ENCODE results near the gene PAK2. TPM values are rescaled to one million over a fixed set of nuclear protein-coding genes. Genes with fewer than 3 reads are reported as not detected.
"Not testable (repeated sequence)": the region's sequence is repeated elsewhere in the genome, so short reads cannot be mapped to it uniquely, and the experiment has no call there.

Gene PAK2
- total RNA-seq, 1 experiment from 2014 or later: 44.6 TPM

DNA sequence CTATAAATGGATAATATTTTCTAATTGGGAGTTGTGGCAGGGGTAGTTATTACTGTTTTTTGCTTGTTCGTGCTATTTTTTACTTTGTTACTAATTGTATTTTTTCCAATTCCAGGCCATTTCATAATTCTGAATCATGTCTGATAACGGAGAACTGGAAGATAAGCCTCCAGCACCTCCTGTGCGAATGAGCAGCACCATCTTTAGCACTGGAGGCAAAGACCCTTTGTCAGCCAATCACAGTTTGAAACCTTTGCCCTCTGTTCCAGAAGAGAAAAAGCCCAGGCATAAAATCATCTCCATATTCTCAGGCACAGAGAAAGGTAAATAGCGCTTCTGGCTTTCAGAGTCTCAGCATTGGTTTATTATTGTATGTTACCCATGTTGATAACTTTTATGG lies 42.9 kb downstream of the PAK2 start:
- DNase-seq (ENCODE audit: low read depth): no peak

DNA sequence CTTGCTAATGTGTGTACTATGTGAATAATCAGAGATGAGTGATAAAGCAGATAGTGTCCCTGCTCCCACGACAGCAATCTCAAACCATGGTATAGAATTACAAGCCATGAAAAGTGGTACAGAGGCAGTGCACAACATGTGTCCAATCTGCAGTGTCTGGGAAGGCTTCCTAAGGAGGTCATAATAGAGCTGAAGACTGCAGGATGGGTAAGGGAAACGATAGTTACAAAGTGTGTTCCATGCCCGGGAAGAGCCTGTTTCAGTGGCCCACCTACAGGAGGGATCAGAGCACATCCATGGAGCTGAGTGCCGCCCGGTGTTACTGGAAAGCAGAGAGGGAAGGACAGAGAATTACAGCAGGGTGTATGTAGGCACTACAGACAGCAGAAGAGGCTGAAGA lies 48.9 kb downstream of the PAK2 start:
- DNase-seq (ENCODE audit: low read depth): no peak

DNA sequence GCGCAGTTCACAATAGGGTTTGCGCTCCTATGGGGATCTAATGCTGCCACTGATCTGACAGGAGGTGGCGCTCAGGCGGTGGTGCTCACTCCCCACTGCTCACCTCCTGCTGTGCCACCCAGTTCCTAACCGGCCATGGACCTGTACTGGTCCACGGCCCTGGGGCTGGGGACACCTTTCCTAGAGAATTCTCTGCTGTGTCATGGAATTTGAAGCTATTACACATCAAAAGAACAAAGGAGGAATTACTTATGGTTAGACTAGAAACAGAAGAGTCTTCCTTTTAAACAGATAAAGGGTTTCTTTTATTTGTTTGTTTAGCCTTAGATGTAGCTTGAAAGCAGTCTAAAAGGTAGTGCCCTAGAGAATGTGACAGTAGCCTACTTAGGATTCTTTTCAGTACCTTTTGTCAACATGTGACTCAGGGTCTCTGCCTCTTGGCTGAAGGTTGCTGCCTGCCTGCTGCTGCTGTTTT lies 50.3 kb downstream of the PAK2 start:
- DNase-seq (ENCODE audit: low read depth): no peak

DNA sequence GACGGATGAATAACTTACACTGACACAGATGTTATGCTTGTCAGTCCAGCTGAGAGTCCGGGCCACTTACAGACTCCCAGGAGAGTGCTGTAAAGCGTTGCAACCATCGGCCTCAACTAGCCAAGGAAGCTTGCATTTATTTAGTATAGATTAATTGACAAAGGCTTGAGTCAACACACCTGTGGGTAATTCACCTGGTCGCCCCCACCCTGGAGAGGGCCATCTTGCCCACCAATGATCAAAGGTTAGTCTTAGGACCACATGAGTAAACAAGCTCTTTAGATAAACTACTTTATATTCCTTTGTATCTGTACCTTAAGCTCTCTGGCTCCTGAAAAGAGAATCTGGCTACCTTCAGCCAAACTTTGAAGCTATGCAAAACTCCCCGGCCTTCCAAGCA lies 51.0 kb downstream of the PAK2 start:
- no peak for DNase-seq (ENCODE audit: low read depth)

DNA sequence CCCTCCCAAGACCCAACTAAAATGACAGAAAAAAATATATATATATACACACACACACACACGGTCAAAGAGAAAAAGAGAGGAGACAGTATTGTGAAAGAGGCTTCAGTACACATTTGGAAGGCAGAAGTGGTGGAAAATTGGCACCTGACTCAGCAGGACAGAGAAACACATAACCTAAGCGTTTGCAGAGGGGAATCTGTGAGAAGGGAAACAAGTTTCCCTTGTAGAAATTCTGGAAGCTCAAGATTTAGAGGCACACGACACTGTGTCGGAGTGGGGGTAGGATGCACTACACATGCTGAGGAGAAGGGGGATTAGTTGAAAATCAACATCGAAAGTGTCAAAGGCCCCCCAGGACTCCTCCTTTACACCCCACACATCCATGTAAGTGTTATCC lies 53.1 kb downstream of the PAK2 start:
- DNase-seq (ENCODE audit: low read depth): peak; percentile 19

DNA sequence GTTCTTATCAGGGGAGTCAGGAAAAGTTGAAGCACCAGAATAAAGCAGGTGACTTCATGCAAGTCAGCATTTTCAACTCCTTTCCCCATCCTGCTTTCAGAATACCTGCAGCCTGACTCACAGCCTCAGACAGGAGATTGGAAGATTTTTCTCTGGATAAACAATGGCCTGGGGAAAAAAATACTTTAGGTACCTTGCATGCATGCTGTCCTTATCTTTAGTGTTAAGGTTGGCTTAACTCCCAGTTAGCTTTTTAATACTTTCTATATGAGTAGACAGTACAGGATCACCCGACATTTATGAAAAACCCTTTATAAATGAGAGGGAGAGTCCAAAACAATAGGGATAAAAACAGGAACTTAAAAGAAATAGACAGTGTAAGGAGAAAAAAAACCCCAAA lies 53.6 kb downstream of the PAK2 start:
- peak; percentile 90 for DNase-seq (ENCODE audit: low read depth)

- no peak for DNase-seq (ENCODE audit: low read depth)
Measured at GRCh38 chr3:196794467-196794866, 54.8 kb downstream of the PAK2 start.

DNA sequence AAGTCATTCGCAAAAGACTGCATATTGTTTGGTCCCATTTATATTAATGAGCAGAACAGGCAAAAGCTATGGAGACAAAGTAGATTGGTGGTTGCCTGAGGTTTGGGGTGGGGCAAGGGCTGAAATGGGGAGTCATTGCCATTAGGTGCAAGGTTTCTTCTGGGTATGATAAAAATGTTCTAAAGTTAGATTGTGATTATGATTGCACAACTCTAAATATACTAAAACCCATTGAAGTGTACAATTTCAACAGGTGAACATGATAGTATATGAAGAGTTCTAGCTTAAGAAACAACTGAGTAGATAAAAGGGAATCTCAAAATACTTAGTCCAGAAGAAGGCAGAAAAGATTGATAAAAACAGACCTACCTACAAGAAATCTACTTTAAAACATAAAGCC lies 56.7 kb downstream of the PAK2 start:
- no peak for DNase-seq (ENCODE audit: low read depth)

DNA sequence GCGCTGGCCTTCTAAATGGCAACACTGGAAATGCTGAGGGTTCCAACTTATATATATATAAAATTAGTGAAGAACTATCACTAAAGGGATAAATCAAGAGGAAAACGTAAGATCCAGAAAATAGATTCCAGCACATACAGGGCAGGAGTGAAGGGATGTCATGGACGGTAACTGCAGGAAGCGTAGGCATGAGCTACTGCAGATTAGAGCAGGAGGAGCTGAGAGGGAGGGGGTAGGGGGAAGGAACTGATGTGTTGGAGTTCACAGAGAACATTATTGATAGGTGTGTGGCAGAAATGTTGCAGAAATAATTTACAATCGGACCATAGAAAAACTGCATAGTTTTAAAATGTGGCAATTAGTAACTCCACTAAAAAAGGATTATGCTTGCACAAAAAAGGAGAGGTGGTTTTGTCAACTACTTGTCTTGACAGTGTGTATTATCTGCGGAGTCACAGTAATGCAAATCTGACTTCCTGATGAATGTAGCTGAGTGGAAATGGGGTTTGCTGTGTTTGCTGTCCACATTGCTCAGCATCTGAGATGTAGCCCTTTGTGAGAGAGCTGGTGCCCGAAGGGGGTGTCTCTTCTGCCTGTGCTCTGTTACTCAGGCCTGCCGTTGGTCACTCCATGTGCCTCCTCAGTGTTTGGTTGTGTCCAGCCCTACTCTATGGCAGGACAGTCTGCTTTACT lies 61.2 kb downstream of the PAK2 start:
- no peak for DNase-seq (ENCODE audit: low read depth)

DNA sequence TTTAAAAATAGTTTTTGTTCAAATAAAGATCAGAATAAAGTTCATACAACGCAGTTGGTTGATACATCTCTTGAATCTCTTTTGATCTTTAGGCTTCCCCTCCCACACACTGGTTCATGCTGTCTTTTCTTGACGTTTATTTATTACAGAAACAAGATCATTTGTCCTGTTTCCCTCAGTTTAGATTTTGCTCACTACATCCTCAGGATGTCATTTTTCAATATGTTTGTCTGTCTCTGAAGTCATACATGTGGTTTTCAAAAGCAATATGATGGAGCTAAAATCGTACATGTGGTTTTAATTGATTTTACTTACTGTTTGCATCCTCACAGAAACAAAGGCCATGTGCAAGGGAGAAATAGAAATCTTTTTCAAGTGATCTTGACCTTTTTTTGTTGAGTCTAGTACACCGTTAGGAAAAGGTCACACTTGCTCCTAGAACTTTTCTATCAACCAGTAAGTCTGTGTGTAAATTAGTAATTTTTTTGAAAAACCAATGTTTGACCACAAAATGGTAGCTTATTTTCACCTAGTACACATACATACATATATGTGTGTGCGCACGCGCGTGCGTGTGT lies 64.3 kb downstream of the PAK2 start:
- no peak for DNase-seq (ENCODE audit: low read depth)

DNA sequence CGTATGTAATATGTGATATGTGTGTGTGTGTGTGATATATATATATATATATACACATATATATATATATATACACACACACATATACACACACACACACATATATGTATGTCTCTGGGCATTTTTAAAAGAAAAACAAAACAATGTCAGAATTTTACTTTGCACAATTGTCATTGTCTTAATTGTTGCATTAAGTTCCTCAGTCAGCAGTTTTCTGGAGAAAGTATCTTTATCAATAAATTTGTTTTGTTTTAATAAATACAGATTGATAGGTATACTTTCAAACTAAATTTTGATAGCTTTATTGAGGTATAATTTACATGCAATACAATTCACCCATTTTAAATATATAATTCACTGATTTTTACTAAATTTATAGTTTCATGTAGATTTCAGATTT lies 65.1 kb downstream of the PAK2 start:
- no peak for DNase-seq (ENCODE audit: low read depth)

DNA sequence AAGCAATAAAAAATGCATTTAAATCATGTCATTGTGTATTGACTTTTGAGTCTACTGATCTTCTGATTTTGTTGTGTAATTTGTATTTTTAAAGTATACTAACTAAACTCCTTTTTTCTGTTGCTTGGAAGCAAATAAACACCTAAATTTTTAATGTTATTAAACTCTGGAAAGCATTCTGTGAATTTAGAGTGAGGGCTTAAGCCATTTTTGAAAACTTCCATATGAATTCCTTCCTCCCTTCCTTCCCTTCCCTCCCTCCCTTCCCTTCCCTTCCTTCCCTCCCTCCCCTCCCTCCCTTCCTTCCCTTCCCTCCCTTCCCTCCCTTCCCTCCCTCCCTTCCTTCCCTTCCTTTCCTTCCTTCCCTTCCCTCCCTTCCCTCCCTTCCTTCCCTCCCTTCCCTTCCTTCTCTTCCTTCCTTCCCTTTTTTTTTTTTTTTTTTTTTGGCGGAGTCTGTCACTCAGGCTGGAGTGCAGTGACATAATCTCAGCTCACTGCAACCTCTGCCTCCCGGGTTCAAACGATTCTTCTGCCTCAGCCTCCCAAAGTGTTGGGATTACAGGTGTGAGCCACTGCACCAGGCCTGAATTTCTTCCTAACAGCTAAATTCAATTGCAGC lies 71.4 kb downstream of the PAK2 start:
- no peak for DNase-seq (ENCODE audit: low read depth)

DNA sequence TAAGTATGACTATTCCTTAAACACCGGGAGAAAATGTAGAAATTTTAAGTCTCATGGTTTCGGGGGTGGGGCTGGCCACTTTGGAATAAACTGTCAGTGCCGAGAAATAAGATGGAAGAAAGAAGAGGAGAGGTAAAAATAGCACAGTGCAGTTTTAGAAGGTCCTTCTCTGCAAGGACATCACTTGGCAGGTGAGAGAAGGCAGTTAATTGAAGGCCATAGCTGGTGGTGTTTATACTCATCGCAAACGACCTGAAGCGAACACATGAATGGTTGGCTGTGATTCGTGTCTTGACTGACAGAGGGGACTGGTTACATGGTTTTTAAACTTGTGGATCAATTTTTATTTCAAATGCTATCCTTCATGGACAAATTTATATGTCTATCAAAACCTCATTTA lies 73.2 kb downstream of the PAK2 start:
- no peak for DNase-seq (ENCODE audit: low read depth)

DNA sequence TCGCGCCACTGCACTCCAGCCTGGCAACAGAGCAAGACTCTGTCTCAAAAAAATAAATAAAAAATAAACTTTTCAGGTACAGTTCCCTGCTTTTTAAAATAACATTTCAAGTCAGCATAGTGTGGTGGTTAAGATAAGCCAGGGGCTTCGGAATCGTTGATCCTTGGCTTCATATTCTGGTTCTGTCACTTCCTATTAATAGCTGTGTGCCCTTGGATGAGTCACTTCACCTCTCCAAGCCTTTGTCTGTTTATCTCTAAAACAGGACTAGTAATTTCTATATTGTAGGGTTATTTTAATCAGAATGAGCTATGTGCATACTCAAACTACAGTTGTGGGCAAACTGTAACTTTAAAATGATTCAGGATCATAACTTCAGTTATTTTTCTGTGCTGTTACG lies 74.2 kb downstream of the PAK2 start:
- no peak for DNase-seq (ENCODE audit: low read depth)

DNA sequence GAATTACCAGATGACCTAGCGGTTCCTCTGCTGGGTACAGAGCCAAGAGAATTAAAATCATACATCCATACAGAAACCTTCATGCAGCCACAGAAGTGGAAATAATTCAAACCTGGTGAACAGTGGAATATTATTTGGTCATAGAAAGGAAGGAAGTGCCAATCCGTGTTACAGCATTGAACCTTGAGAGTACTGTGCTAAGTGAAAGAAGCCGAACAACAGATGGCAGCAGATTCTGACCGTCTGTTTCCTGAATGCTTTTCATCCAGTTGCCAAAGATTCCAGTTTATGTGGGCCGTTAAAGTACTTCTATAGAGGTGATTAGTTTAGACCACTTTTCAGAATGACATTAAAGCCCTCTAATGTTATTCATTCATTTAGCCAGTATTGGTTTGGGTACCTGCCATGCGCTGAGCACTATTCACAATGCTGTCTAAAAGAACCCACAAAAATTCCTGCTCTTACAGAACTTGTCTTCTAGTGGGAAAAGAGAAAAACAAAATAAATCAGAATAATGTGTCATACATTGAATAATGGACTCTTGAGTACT lies 82.2 kb downstream of the PAK2 start:
- no peak for DNase-seq (ENCODE audit: low read depth)

DNA sequence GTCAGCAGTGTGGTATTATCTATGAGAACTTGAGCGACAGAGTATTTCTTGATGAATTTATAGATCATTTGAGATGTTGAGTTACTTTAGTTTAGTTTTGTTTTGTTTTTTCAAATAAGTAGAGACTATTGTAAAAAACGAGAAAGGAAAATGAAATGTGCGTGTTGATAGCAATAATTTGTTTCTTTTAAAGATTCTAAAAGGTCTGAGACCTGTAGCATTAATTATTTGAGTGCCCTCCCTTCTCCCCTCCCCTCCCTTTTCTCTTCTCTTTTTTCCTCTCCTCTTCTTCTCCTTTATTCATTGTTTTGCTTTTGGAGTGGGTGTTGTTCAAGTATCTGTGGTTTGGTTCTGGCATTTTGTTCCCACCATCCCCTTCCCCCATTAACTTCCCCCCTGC lies 90.0 kb downstream of the PAK2 start:
- not testable (repeated sequence) for DNase-seq (ENCODE audit: low read depth)

DNA sequence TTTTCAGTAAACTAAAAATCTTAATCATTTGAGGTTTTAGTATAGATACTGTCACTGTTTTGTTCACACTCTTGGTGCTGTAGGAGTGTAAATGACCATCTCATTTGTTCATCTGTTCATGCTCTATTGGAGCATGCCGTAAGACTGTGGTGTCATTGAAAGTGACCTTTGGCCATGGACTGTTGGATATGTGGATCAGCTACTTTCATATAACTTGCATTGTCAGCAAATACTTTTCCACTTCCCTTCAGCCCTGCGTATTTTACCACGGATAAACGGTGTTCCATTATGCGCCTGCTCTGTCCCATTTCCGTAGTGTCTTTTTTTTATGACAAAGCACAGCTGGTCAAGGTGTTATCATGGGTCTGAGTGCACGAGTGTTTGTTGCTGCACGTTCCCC lies 95.4 kb downstream of the PAK2 start:
- no peak for DNase-seq (ENCODE audit: low read depth)

GRCh38 chr3:196836626-196837025 lies 97.0 kb downstream of the PAK2 start:
- not testable (repeated sequence) for DNase-seq (ENCODE audit: low read depth)

GRCh38 chr3:196837819-196838420 lies 98.3 kb downstream of the PAK2 start:
- DNase-seq (ENCODE audit: low read depth): peak; percentile 71

DNA sequence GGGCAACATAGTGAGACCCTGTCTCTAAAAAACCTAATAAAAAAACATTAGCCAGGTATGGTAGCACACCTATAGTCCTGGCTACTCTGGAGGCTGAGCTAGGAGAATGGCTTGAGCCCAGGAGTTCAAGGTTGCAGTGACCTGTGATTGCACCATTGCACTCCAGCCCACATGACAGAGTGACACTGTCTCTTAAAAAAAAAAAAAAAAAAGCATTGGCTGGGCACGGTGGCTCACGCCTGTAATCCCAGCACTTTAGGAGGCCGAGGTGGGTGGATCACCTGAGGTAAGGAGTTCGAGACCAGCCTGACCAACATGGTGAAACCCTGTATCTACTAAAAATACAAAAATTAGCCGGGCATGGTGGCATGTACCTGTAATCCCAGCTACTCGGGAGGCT lies 99.7 kb downstream of the PAK2 start:
- DNase-seq (ENCODE audit: low read depth): not testable (repeated sequence)

GRCh38 chr3:196842567-196843434 lies 103.1 kb downstream of the PAK2 start:
- no peak for DNase-seq (ENCODE audit: low read depth)

All from Daoy (cell line).